ENCODE results near the gene PIP5KL1.

- TF ChIP-seq CTCF (IDR thresholded peaks at IDR 0.05; ENCODE audit: low read depth, low read length, poor library complexity, severe bottlenecking) (no peak), EZH2phosphoT487 (IDR thresholded peaks at IDR 0.05; ENCODE audit: borderline replicate concordance, low read length) (no peak)
Measured at GRCh38 chr9:127928676-127929624, 1.6 kb downstream of the PIP5KL1 start.
